ENCODE results near the gene GBGT1. TPM values are rescaled to one million over a fixed set of nuclear protein-coding genes. Genes with fewer than 3 reads are reported as not detected.

The GBGT1 gene
- total and polyA plus RNA-seq, 2 donors (not counting 3 experiments of a cell fraction or from before 2014, with no cell fraction given), result 35.6 to 56.3 TPM

GRCh38 chr9:133204335-133204992 is 40.8 kb upstream of the GBGT1 start:
- Histone ChIP-seq H4K20me1 (replicated peaks; ENCODE audit: control insufficient read depth, extremely low read depth, insufficient read depth, low read length) (no peaks in the 10 kb centered on the region), H3K27me3 (ENCODE audit: control insufficient read depth in 2 of 2, insufficient read depth in 2 of 2, low read length in 2 of 2) (peaks cover 0 to 4% of the 10 kb centered on the region in 2 experiments), H3K4me3 (replicated peaks in 1 of 3; ENCODE audit: insufficient read depth in 1 of 3, low read depth in 1 of 3, low read length in 3 of 3) (no peak overlapping the region), H3K79me2 (ENCODE audit: control insufficient read depth, insufficient read depth, low read length) (no peaks in the 10 kb centered on the region), H3K27ac (ENCODE audit: insufficient read depth, low read depth, low read length) (no peak overlapping the region), H3K9me1 (replicated peaks; ENCODE audit: control insufficient read depth, extremely low read depth, insufficient read depth, low read length) (no peaks in the 10 kb centered on the region), H3K4me1 (ENCODE audit: control insufficient read depth, extremely low read depth, insufficient read depth, low read length) (no peaks in the 10 kb centered on the region), H3K4me2 (ENCODE audit: insufficient read depth, low read length) (no peak overlapping the region), H3K9ac (replicated peaks; ENCODE audit: extremely low read depth, insufficient read depth, low read length) (no peak overlapping the region), H3K9me3 (replicated peaks; ENCODE audit: control insufficient read depth, insufficient read depth, low read length) (no peaks in the 10 kb centered on the region), H3K36me3 (ENCODE audit: control insufficient read depth in 2 of 2, extremely low read depth in 1 of 2, insufficient read depth in 2 of 2, low read length in 2 of 2) (no peaks in the 10 kb centered on the region), H2AFZ (ENCODE audit: low read depth, low read length) (no peak overlapping the region)
- no peak for DNase-seq (ENCODE audit: low read depth, low spot score)
- intact Hi-C loops (cut with micrococcal nuclease), result no loop called here
- FAIRE-seq, result no peak
- ChIA-PET CTCF (no interaction called here), POLR2A (no interaction called here)
- BruUV-seq (replicated peaks), result no TSS peak
- TF ChIP-seq MYC (IDR thresholded peaks at IDR 0.05; ENCODE audit: low read depth, low read length) (no peak), MAX (IDR thresholded peaks at IDR 0.05; ENCODE audit: insufficient read depth, insufficient read length) (no peak), POLR2A (IDR thresholded peaks at IDR 0.05; ENCODE audit: low read depth, low read length) (no peak), FOS (IDR thresholded peaks at IDR 0.05; ENCODE audit: borderline replicate concordance, insufficient read depth, low read length) (no peak), JUN (IDR thresholded peaks at IDR 0.05; ENCODE audit: borderline replicate concordance, insufficient read depth, insufficient read length, low read depth) (no peak), EZH2 (IDR thresholded peaks at IDR 0.05; ENCODE audit: borderline replicate concordance, low read depth, low read length, severe bottlenecking) (no peak), GATA2 (IDR thresholded peaks at IDR 0.05; ENCODE audit: insufficient read depth, insufficient read length, low read depth, low read length) (no peak), POLR2AphosphoS5 (IDR thresholded peaks at IDR 0.05; ENCODE audit: insufficient read depth, low read depth, low read length) (no peak), CTCF (IDR thresholded peaks at IDR 0.05; ENCODE audit: extremely low read depth in 1 of 2, insufficient read depth in 1 of 2, low read depth in 1 of 2, low read length in 2 of 2) (no peak)
- dilution Hi-C loops (cut with MboI; ENCODE audit: extremely low pct_ligation_motif_present, low sequenced_read_pairs), result no loop called here

All from endothelial cell of umbilical vein (primary cell).